ENCODE results near the gene ACYP2.
"Not testable (repeated sequence)": the region's sequence is repeated elsewhere in the genome, so short reads cannot be mapped to it uniquely, and the experiment has no call there.

ACYP2 gene

GRCh38 chr2:54088191-54088634, 27.2 kb upstream of the ACYP2 start:
- Mint-ChIP-seq H3K27ac (no peak overlapping the region), H3K9me3 (no peaks in the 10 kb centered on the region), H3K4me3 (no peak overlapping the region), H3K36me3 (no peaks in the 10 kb centered on the region), H3K4me1 (peaks cover 22% of the 10 kb centered on the region), H3K27me3 (no peaks in the 10 kb centered on the region)

GRCh38 chr2:54088719-54089118, 26.7 kb upstream of the ACYP2 start:
- Mint-ChIP-seq H3K27me3 (no peaks in the 10 kb centered on the region), H3K9me3 (no peaks in the 10 kb centered on the region), H3K36me3 (no peaks in the 10 kb centered on the region), H3K4me3 (no peak overlapping the region), H3K4me1 (peaks cover 27% of the 10 kb centered on the region), H3K27ac (no peak overlapping the region)

- no peak overlapping the region for H3K4me3 Mint-ChIP-seq
- no peak overlapping the region for H3K27ac Mint-ChIP-seq
- H3K36me3 Mint-ChIP-seq: no peaks in the 10 kb centered on the region
- peaks cover 25% of the 10 kb centered on the region for H3K4me1 Mint-ChIP-seq
- H3K27me3 Mint-ChIP-seq: no peaks in the 10 kb centered on the region
- no peaks in the 10 kb centered on the region for H3K9me3 Mint-ChIP-seq
Observed at GRCh38 chr2:54090521-54091117, 24.8 kb upstream of the ACYP2 start.

GRCh38 chr2:54092940-54093339, 22.5 kb upstream of the ACYP2 start:
- H3K4me1 Mint-ChIP-seq: peaks cover 29% of the 10 kb centered on the region
- no peak overlapping the region for H3K4me3 Mint-ChIP-seq
- no peaks in the 10 kb centered on the region for H3K27me3 Mint-ChIP-seq
- H3K36me3 Mint-ChIP-seq: peaks cover 3% of the 10 kb centered on the region
- H3K9me3 Mint-ChIP-seq: no peaks in the 10 kb centered on the region
- peak overlapping the region; percentile 56 for H3K27ac Mint-ChIP-seq

- peaks cover 34% of the 10 kb centered on the region for H3K4me1 Mint-ChIP-seq
- H3K27ac Mint-ChIP-seq: not testable (repeated sequence)
Observed at GRCh38 chr2:54095406-54095805, 20.0 kb upstream of the ACYP2 start.

GRCh38 chr2:54096141-54096540, 19.3 kb upstream of the ACYP2 start:
- not testable (repeated sequence) for H3K27ac Mint-ChIP-seq, H3K27me3 Mint-ChIP-seq, H3K9me3 Mint-ChIP-seq, H3K36me3 Mint-ChIP-seq, H3K4me3 Mint-ChIP-seq
- peaks cover 34% of the 10 kb centered on the region for H3K4me1 Mint-ChIP-seq

More at GRCh38 chr2:54095406-54095805, 20.0 kb upstream of the ACYP2 start:
- H3K27me3 Mint-ChIP-seq, H3K9me3 Mint-ChIP-seq, H3K36me3 Mint-ChIP-seq, H3K4me3 Mint-ChIP-seq: not testable (repeated sequence)

GRCh38 chr2:54097124-54097523, 18.3 kb upstream of the ACYP2 start:
- Mint-ChIP-seq H3K9me3 (no peaks in the 10 kb centered on the region), H3K27me3 (no peaks in the 10 kb centered on the region), H3K4me1 (peaks cover 29% of the 10 kb centered on the region), H3K27ac (no peak overlapping the region), H3K36me3 (peaks cover 3% of the 10 kb centered on the region), H3K4me3 (no peak overlapping the region)

- Mint-ChIP-seq H3K27ac (no peak overlapping the region), H3K4me1 (peaks cover 18% of the 10 kb centered on the region), H3K27me3 (no peaks in the 10 kb centered on the region), H3K9me3 (no peaks in the 10 kb centered on the region), H3K36me3 (peaks cover 3% of the 10 kb centered on the region), H3K4me3 (no peak overlapping the region)
Observed at GRCh38 chr2:54099370-54099769, 16.0 kb upstream of the ACYP2 start.

- Mint-ChIP-seq H3K9me3 (no peaks in the 10 kb centered on the region), H3K36me3 (peaks cover 3% of the 10 kb centered on the region), H3K4me1 (peaks cover 19% of the 10 kb centered on the region), H3K27me3 (no peaks in the 10 kb centered on the region), H3K27ac (no peak overlapping the region), H3K4me3 (no peak overlapping the region)
Observed at GRCh38 chr2:54099829-54100585, 15.4 kb upstream of the ACYP2 start.

GRCh38 chr2:54100772-54101171, 14.6 kb upstream of the ACYP2 start:
- Mint-ChIP-seq H3K4me3 (no peak overlapping the region), H3K27me3 (no peaks in the 10 kb centered on the region), H3K9me3 (no peaks in the 10 kb centered on the region), H3K27ac (no peak overlapping the region), H3K4me1 (peaks cover 19% of the 10 kb centered on the region), H3K36me3 (peaks cover 3% of the 10 kb centered on the region)

- no peaks in the 10 kb centered on the region for H3K36me3 Mint-ChIP-seq
- no peaks in the 10 kb centered on the region for H3K27me3 Mint-ChIP-seq
- H3K27ac Mint-ChIP-seq: peak overlapping the region; percentile 57
- H3K4me1 Mint-ChIP-seq: peaks cover 19% of the 10 kb centered on the region
- no peaks in the 10 kb centered on the region for H3K9me3 Mint-ChIP-seq
- no peak overlapping the region for H3K4me3 Mint-ChIP-seq
Observed at GRCh38 chr2:54103454-54104314, 11.7 kb upstream of the ACYP2 start.

GRCh38 chr2:54106631-54107454, 8.6 kb upstream of the ACYP2 start:
- no peaks in the 10 kb centered on the region for H3K9me3 Mint-ChIP-seq
- H3K36me3 Mint-ChIP-seq: no peaks in the 10 kb centered on the region
- peaks cover 14% of the 10 kb centered on the region for H3K4me1 Mint-ChIP-seq
- H3K27me3 Mint-ChIP-seq: no peaks in the 10 kb centered on the region
- no peak overlapping the region for H3K4me3 Mint-ChIP-seq
- H3K27ac Mint-ChIP-seq: no peak overlapping the region

GRCh38 chr2:54107455-54107764, 8.0 kb upstream of the ACYP2 start:
- no peak overlapping the region for H3K27ac Mint-ChIP-seq
- no peaks in the 10 kb centered on the region for H3K9me3 Mint-ChIP-seq
- H3K4me1 Mint-ChIP-seq: peaks cover 14% of the 10 kb centered on the region
- H3K27me3 Mint-ChIP-seq: no peaks in the 10 kb centered on the region
- no peaks in the 10 kb centered on the region for H3K36me3 Mint-ChIP-seq
- H3K4me3 Mint-ChIP-seq: no peak overlapping the region

GRCh38 chr2:54107903-54108615, 7.4 kb upstream of the ACYP2 start:
- no peaks in the 10 kb centered on the region for H3K27me3 Mint-ChIP-seq
- no peaks in the 10 kb centered on the region for H3K9me3 Mint-ChIP-seq
- H3K36me3 Mint-ChIP-seq: no peaks in the 10 kb centered on the region
- H3K4me3 Mint-ChIP-seq: no peak overlapping the region
- H3K4me1 Mint-ChIP-seq: peaks cover 14% of the 10 kb centered on the region
- H3K27ac Mint-ChIP-seq: no peak overlapping the region

GRCh38 chr2:54109848-54110247, 5.6 kb upstream of the ACYP2 start:
- H3K4me3 Mint-ChIP-seq: no peak overlapping the region
- peaks cover 3% of the 10 kb centered on the region for H3K36me3 Mint-ChIP-seq
- no peak overlapping the region for H3K27ac Mint-ChIP-seq
- peaks cover 12% of the 10 kb centered on the region for H3K4me1 Mint-ChIP-seq
- no peaks in the 10 kb centered on the region for H3K27me3 Mint-ChIP-seq
- no peaks in the 10 kb centered on the region for H3K9me3 Mint-ChIP-seq
